Spinal cord (tissue), 10 donors: ENCODE measurements around the gene TNP2. TPM values are rescaled to one million over a fixed set of nuclear protein-coding genes. Genes with fewer than 3 reads are reported as not detected.

ENCODE experiments used
- DNase-seq, 6 donors: peaks; one replicate each; pipeline versions ENCODE4 v3.0.0 to v3.0.0-alpha.2; 2013 to 2015; ENCODE audit warnings: low spot score in 6 of 6, low read depth in 4 of 6
- H3K27ac ChIP-seq: one replicate; pipeline ENCODE4 v1.5.1; 2013; ENCODE audit warnings: low read depth, low read length, control low read depth
- H3K27me3 ChIP-seq: one replicate; pipeline ENCODE4 v1.6.1; 2013; ENCODE audit warnings: low read length; ENCODE audit not compliant: control insufficient read depth, insufficient read depth
- H3K36me3 ChIP-seq: one replicate; pipeline ENCODE4 v1.6.1; 2013; ENCODE audit warnings: low read length; ENCODE audit not compliant: control insufficient read depth, insufficient read depth
- H3K4me1 ChIP-seq: one replicate; pipeline ENCODE4 v1.6.1; 2013; ENCODE audit warnings: low read length; ENCODE audit not compliant: control insufficient read depth, insufficient read depth
- H3K4me3 ChIP-seq: one replicate; pipeline ENCODE4 v1.5.1; 2013; ENCODE audit warnings: low read depth, low read length, control low read depth
- H3K9me3 ChIP-seq: one replicate; pipeline ENCODE4 v1.6.1; 2013; ENCODE audit warnings: low read length; ENCODE audit not compliant: control insufficient read depth, insufficient read depth
- WGBS: methylation state at CpG from one replicate; pipeline ENCODE4 v1.1.5; 2013; ENCODE audit warnings: missing lambda C conversion rate; ENCODE audit not compliant: insufficient coverage; 5-methylcytosine and 5-hydroxymethylcytosine counted together
- polyA plus RNA-seq, 2 donors: library from polyadenylated mRNA; unstranded; fragments of 120-200 nt; gene quantifications; one replicate each; pipeline ENCODE4 v1.2.1, GENCODE V29; 2013; ENCODE audit not compliant: insufficient read length in 2 of 2
- total RNA-seq, 2 donors: library from RNA; depleted of rRNA in 1 of 2; stranded (reverse); fragments of 120-200 nt in 1 of 2; fragments of >200 nt in 1 of 2; gene quantifications; one replicate each; pipeline versions ENCODE4 v1.2.3 to v1.2.4, GENCODE V29; 2013 to 2014
- donor health status: healthy.

Gene TNP2
- total and polyA plus RNA-seq, 4 donors: not detected

DNA sequence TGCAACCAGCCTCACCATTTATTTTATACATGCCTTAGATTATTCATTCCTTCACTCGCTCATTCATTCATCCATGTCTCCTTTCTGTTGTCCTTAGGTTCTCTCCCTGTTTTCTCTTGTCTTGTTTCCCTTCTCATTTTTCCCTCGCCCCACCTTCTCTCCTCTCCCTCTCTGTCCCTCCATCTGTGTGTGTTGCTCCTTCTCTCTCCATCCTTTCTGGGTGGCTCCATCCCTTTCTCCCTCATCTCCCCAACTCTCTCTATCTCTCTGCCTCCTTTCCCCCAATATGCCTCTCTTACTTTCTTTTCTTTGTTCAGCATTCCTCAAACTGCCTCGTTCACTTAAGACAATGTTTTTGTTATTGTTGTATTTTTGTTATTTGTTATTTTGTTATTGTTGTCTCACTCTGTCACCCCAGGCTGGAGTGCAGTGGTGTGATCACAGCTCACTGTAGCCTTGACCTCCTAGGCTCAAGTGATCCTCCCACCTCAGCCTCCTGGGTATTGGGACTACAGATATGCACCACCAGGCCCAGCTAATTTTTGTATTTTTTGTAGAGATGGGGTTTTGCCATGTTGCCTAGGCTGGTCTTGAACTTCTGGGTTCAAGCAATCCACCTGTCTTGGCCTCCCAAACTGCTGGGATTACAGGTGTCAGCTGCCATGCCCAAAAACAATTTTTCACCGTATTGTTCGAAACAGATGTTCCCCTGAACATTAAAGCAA, 27.5 kb downstream of the TNP2 start:
- no peaks in the 10 kb centered on the region for H3K4me1 ChIP-seq
- no peak for DNase-seq
- H3K9me3 ChIP-seq: no peaks in the 10 kb centered on the region
- WGBS: 92% methylated on average over 2 of the region's 5 CpGs
- H3K27ac ChIP-seq: no peak overlapping the region
- no peaks in the 10 kb centered on the region for H3K27me3 ChIP-seq
- no peak overlapping the region for H3K4me3 ChIP-seq
- H3K36me3 ChIP-seq: no peaks in the 10 kb centered on the region

DNA sequence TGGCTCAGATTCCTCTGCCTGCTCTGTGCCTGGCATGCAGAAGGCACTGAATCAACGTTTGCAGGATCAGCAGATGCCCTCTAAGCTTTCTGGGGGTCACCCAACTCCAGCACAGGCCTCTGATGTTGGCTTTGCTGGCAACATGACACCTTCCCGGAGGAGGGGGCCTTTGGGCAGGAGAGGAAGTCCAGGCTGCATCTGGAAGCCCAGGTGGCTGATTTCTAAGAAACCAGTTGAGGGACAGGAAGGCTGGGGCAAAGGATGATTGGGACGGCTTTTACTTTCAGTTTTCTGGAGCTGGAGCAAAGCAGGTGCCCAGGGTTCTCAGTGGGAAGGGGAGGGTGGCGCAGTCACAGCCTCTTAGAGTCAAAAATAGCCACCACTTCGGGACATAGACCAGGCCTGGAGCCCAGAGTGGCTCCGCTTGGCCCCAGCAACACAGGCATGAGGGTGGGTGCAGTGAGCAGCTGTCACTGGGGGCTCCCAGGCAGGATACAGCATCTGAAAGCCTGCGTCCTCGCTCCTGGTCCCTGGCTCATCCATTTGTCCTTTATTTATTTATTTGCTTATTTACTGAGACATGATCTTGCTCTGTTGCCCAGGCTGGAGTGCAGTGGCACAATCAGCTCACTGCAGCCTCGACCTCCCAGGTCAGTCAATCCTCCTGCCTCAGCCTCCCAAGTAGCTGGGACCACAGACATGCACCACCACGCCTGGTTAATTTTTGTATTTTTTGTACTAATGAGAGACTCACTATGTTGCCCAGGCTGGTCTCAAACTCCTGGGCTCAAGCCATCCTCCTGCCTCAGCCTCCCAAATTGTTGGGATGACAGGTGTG, 28.3 kb downstream of the TNP2 start:
- no peak overlapping the region for H3K4me3 ChIP-seq
- H3K36me3 ChIP-seq: no peaks in the 10 kb centered on the region
- H3K4me1 ChIP-seq: no peaks in the 10 kb centered on the region
- 80% methylated on average over 8 of the region's 10 CpGs for WGBS
- H3K27me3 ChIP-seq: no peaks in the 10 kb centered on the region
- H3K27ac ChIP-seq: no peak overlapping the region
- H3K9me3 ChIP-seq: no peaks in the 10 kb centered on the region
- DNase-seq: no peak

DNA sequence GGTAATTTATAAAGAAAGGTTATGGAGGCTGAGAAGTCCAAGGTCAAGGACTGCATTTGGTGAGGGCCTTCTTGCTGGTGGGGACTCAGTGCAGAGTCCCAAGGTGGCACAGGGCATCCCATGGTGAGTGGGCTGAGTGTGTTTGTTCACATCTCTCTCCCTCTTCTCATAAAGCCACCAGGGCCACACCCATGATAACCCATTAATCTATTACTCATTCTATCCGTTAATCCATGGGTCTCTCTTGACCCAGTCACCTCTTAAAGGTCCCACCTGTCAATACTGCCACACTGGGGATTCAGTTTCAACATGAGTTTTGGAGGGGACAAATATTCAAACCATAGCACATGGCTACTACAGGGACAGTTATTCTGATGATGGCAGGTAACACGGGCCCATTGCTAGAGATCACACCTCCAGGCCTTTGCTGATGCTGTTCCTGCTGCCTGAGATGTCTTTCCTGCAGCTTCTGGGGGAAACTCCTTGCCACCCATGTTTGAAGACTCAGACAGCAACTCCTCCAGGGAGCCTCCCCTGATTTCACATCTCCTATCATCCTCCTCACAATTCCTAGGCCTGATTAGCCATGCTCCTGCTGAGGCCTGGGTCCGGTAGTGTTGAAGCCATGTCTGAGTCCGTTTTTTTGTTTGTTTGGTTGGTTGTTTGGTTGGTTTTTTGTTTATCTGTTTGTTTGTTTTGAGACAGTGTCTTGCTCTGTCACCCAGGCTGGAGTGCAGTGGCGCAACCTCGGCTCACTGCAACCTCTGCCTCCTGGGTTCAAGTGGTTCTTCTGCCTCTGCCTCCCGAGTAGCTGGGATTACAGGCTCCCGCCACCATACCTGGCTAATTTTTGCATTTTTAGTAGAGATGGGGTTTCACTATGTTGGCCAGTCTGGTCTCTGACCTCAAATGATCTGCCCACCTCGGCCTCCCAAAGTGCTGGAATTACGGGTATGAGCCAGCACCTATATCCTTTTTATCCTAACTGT, 29.2 kb downstream of the TNP2 start:
- no peak for DNase-seq
- H3K4me3 ChIP-seq: no peak overlapping the region
- no peaks in the 10 kb centered on the region for H3K4me1 ChIP-seq
- H3K36me3 ChIP-seq: no peaks in the 10 kb centered on the region
- H3K27me3 ChIP-seq: no peaks in the 10 kb centered on the region
- no peak overlapping the region for H3K27ac ChIP-seq
- WGBS: 82% methylated on average over 8 of the region's 10 CpGs
- H3K9me3 ChIP-seq: no peaks in the 10 kb centered on the region

GRCh38 chr16:11238272-11239202, 30.6 kb downstream of the TNP2 start:
- Histone ChIP-seq H3K36me3 (no peaks in the 10 kb centered on the region), H3K27me3 (no peaks in the 10 kb centered on the region), H3K4me3 (no peak overlapping the region), H3K9me3 (no peaks in the 10 kb centered on the region), H3K27ac (no peak overlapping the region), H3K4me1 (no peaks in the 10 kb centered on the region)
- WGBS: 92% methylated on average over 11 of the region's 15 CpGs
- DNase-seq: no peak

DNA sequence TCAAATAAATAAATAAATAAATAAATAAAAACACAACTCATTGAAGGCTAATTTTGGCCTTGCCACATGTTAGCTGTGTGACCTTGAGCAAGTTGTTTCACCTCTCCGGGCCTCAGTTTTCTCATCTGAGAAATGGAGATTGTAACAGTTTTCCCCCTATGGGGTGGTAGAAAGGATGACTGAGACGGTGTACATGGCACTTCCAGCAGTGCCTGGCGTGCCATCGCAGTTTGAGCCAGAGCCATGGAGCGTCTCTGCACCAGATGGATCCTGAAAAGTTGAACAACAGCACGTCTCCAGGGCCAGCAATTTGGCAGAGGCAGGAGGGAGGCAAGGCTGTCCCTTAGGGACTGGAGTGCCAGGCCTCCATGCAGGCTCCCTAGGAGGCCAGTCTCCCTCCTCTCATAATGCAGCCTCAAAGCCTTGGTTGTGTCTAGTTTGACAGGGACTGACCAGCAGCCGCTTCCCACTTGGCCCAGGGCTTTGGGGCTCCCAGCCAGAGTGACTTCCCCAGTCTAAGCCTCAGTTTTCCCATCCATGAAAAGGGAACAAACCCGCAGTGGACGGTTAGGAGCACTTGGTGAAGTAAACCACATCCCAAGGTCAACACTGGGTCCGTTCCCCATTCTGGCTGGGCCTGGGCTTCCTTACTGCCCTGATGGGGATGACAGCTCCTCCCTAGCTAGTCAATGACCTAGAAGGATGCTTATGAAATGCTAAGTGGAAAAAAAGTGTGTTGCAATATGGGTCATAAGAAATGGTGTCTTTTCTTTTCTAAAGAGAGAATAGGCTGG, 32.5 kb downstream of the TNP2 start:
- DNase-seq: peak in 1 of 6 donors; percentile 49
- Histone ChIP-seq H3K9me3 (no peaks in the 10 kb centered on the region), H3K27ac (no peak overlapping the region), H3K4me3 (no peak overlapping the region), H3K27me3 (no peaks in the 10 kb centered on the region), H3K4me1 (peaks cover 9% of the 10 kb centered on the region), H3K36me3 (peaks cover 4% of the 10 kb centered on the region)
- WGBS: 78% methylated on average over 8 of the region's 10 CpGs

DNA sequence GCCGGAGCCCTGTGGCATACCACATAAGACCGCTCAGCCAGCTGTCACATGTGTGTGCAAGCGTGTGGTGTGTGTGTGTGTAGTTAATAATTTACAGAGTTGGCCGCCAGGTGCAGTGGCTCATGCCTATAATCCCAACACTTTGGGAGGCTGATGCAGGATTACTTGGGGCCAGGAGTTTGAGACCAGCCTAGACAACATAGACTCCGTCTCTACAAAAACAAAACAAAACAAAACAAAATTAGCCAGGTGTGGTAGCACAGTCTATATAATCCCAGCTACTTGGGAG, 33.5 kb downstream of the TNP2 start:
- Histone ChIP-seq H3K4me1 (peaks cover 9% of the 10 kb centered on the region), H3K36me3 (peaks cover 4% of the 10 kb centered on the region), H3K9me3 (no peaks in the 10 kb centered on the region), H3K4me3 (no peak overlapping the region), H3K27me3 (no peaks in the 10 kb centered on the region), H3K27ac (no peak overlapping the region)
- no peak for DNase-seq
- WGBS: 83% methylated on average over 2 of the region's 5 CpGs

DNA sequence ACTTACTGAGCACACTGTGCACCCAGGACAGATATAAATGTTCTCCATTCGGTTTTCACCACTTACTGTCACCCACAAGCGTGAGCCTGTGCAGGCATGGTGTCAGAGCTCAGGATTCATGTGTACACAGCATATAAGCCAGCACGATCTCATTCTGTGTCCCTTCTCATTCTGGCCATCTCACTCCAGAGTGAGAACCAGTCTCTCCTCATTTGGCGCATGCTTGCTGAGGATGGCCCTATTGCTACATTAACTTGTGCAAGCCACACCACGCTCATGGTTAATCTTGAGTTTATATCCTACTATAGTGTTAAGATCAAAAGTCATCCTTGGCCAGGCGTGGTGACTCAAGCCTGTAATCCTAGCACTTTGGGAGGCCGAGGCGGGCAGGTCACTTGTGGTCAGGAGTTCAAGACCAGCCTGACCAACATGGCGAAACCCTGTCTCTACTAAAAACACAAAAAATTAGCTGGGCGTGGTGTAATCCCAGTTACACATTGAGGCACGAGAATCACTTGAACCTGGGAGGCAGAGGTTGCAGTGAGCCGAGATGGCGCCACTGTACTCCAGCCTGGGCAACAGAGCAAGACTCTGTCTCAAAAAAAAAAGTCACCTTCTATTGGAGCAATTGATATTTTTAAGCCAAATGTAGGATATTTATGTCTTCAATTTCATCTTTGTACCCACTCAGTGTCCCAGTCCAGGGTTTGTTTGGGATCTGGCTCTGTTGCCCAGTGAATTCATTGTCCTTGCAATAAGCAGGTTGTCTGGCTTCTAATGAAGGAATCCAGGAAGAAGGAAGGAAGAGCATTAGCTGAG, 34.0 kb downstream of the TNP2 start:
- peaks cover 4% of the 10 kb centered on the region for H3K36me3 ChIP-seq
- H3K27me3 ChIP-seq: no peaks in the 10 kb centered on the region
- no peak overlapping the region for H3K4me3 ChIP-seq
- 95% methylated on average over 8 of the region's 13 CpGs for WGBS
- DNase-seq: no peak
- H3K4me1 ChIP-seq: peaks cover 9% of the 10 kb centered on the region
- H3K9me3 ChIP-seq: no peaks in the 10 kb centered on the region
- H3K27ac ChIP-seq: no peak overlapping the region
